K562 (cell line): ENCODE data around the gene KRT1. TPM values are rescaled to one million over a fixed set of nuclear protein-coding genes. Genes with fewer than 3 reads are reported as not detected.

ENCODE experiments used
- DIDO1 ChIP-seq: fragments of 450-650 bp; IDR thresholded peaks from 2 replicates; pipeline ENCODE4 v1.6.1; 2016; ENCODE audit warnings: low read depth, missing biosample characterization, missing genetic modification characterization
- GTF3C2 ChIP-seq: IDR thresholded peaks from 3 replicates; pipeline ENCODE4 v1.6.1; 2011; ENCODE audit warnings: borderline replicate concordance, mild to moderate bottlenecking, moderate library complexity; ENCODE audit not compliant: insufficient read length; ENCODE audit errors: extremely low read depth
- MYC ChIP-seq, 2 experiments: fragments of 250-450 bp in 1 of 2; sonication (Bioruptor Pico) in 1 of 2; IDR thresholded peaks; 2 replicates each; pipeline versions ENCODE4 v1.5.1 to v1.6.1; 2012 to 2021; ENCODE audit warnings: low read depth in 2 of 2, borderline replicate concordance in 1 of 2, improper control_type of control experiment in 1 of 2, low read length in 1 of 2, mild to moderate bottlenecking in 1 of 2, moderate library complexity in 1 of 2
- polyA plus RNA-seq, 8 experiments: library from polyadenylated mRNA; depleted of rRNA in 4 of 8; stranded (reverse) in 5 of 8; unstranded in 3 of 8; fragments of >200 nt; fragmentation: Nextera tagmentation in 2 of 8; fragmentation: Illumina TruSeq in 1 of 8; extraction: Ambion mirVana in 2 of 8; extraction: Trizol in 1 of 8; gene quantifications; 2 replicates each; pipeline versions ENCODE4 v1.2.1 to v1.2.3, GENCODE V29; 2011 to 2014; ENCODE audit warnings: inconsistent platforms in 1 of 8, missing spikeins in 1 of 8
- total RNA-seq, 7 experiments: library from RNA; depleted of rRNA in 6 of 7; stranded (reverse); fragments of >200 nt in 6 of 7; fragmentation: Illumina TruSeq in 2 of 7; extraction: Trizol in 2 of 7; gene quantifications; 2 replicates each; pipeline versions ENCODE4 v1.2.1 to v1.2.3, GENCODE V29; 2011 to 2021; ENCODE audit warnings: low replicate concordance in 1 of 7
- TF ChIP-seq, protein P1 (sequence below): IDR thresholded peaks from 2 replicates; pipeline ENCODE4 v1.6.1; 2016; ENCODE audit warnings: missing genetic modification characterization, missing compliant biosample characterization

KRT1 gene
- total and polyA plus RNA-seq, 9 of the 15 experiments (the other 6 are each of a cell fraction or from before 2014, with no cell fraction given) = 0.18 TPM; not detected in 8

GRCh38 chr12:52645120-52645761 lies 35.0 kb downstream of the KRT1 start (continued):
- TF ChIP-seq, protein P1, sequence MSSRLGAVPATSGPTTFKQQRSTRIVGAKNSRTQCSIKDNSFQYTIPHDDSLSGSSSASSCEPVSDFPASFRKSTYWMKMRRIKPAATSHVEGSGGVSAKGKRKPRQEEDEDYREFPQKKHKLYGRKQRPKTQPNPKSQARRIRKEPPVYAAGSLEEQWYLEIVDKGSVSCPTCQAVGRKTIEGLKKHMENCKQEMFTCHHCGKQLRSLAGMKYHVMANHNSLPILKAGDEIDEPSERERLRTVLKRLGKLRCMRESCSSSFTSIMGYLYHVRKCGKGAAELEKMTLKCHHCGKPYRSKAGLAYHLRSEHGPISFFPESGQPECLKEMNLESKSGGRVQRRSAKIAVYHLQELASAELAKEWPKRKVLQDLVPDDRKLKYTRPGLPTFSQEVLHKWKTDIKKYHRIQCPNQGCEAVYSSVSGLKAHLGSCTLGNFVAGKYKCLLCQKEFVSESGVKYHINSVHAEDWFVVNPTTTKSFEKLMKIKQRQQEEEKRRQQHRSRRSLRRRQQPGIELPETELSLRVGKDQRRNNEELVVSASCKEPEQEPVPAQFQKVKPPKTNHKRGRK (tag) = no peak
- no peak for TF ChIP-seq GTF3C2
- no peak for TF ChIP-seq MYC (IDR thresholded peaks at IDR 0.05; ENCODE audit: low read depth, low read length)
- TF ChIP-seq MYC (CRISPR knock-in tag; IDR thresholded peaks at IDR 0.05; ENCODE audit: borderline replicate concordance, low read depth) = no peak; the same call in 1 of the 2 replicates
- no peak for TF ChIP-seq DIDO1 (tag)
